Measurements from ENCODE around the gene PCNX1. TPM values are rescaled to one million over a fixed set of nuclear protein-coding genes. Genes with fewer than 3 reads are reported as not detected.
"Not testable (repeated sequence)": the region's sequence is repeated elsewhere in the genome, so short reads cannot be mapped to it uniquely, and the experiment has no call there.

PCNX1 gene
- 32.7 and 40.3 TPM in 2 replicates for total RNA-seq (2014; rRNA removed; shearing (Covaris generic))

DNA sequence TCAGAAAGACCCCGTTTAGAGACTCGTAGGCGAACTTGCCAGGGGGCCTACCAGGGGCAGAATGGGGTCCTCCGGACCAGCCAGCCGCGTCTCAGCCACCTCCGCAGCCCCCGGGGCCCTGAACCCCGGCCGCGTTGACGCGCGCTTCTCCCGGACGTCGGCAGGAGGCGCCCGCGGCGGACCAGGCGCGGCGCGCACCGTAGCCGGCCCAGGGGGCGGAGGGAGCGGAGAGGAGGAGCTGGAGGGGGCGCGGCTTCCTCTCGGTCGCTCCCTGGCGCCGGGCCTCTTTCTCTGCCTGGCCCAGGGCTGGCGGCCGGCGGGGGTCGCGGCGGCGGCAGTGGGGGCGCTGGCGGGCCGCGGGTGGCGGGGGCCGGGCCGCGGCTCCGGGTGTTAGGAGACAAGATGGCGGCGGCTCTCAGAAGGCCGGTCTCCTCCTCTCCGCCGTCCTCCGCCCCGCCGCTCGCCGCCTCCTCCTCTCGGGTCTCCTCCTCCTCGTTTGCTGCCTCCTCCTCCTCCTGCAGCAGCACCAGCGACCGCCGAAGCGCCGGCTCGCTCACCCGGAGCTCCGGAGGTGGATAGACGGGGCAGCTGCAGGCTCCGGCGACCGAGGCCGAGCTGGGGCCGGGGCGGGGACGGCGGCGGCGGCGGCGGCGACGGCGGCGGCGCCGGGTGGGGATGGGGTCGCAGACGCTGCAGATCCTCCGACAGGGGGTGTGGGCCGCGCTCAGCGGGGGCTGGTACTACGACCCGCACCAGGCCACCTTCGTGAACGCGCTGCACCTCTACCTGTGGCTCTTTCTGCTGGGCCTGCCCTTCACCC, at the start of gene PCNX1:
Gene PCNX1, plus strand, starts transcription at position 284 of the 820 bp plus-strand sequence. Its CDS starts 392 bp downstream, at position 676.
- Histone ChIP-seq H3K27ac (peak within 1 kb of the TSS; percentile 58), H3K4me1 (peaks cover 11% of the 10 kb centered on the region), H3K9me3 (replicated peaks) (no peaks in the 10 kb centered on the region), H3K36me3 (no peaks in the 10 kb centered on the region), H3K4me3 (peak within 1 kb of the TSS; percentile 90), H3K27me3 (no peaks in the 10 kb centered on the region)
- peak; percentile 83 to 88 for DNase-seq

GRCh38 chr14:70857496-70857890, 49.8 kb upstream of the PCNX1 start:
- no peak for DNase-seq
- H3K36me3 ChIP-seq: no peaks in the 10 kb centered on the region
- H3K4me1 ChIP-seq: 0 out of 2 replicates have a peak, but pooled peaks cover 4% of the 10 kb centered on the region
- no peak overlapping the region for H3K4me3 ChIP-seq
- no peaks in the 10 kb centered on the region for H3K9me3 ChIP-seq (replicated peaks)
- H3K27me3 ChIP-seq: no peaks in the 10 kb centered on the region
- no peak overlapping the region for H3K27ac ChIP-seq

DNA sequence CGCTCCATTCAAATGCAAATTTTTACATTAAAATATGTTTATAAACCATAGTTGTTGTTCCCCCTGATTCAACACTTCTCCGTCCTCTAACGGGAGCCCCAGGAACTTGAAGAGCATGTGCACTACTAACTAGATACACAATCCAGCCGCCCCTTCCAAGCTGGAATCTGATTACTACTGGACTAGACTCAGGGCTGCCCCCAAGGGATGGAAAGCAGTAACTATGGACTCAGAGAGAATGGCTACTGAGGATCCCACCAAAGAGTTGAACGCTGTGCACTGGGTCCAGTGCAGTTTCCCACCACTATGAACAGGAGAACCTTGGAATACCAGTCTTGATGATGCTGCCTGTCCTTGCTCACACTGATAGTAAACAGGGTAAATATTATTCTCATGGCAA, 48.6 kb upstream of the PCNX1 start:
- 0 out of 2 replicates have a peak, but pooled peaks cover 4% of the 10 kb centered on the region for H3K4me1 ChIP-seq

DNA sequence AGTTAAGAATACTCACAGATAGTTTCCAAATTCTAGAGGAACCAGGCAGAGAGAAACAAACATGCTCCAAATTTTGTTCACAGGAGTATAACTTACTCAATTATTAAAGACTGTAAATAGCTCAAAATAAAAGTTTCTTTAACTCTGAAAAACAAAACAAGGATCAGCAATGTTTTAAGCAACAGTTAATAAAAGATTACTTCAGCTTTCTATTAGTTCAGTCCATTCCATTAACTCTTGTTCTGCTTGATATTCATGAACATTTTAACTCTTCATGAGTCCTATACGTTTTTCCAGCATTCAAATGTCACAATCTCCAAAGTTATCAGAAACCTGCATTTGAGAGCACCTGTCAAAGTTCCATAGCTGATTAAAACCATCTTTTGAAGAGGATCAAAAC, 40.3 kb upstream of the PCNX1 start:
- H3K4me3 ChIP-seq: not testable (repeated sequence)

More for the DNA sequence above, 48.6 kb upstream of the PCNX1 start:
- DNase-seq: peak; percentile 5 to 25
- Histone ChIP-seq H3K4me3 (no peak overlapping the region), H3K36me3 (no peaks in the 10 kb centered on the region), H3K9me3 (replicated peaks) (no peaks in the 10 kb centered on the region), H3K27ac (no peak overlapping the region), H3K27me3 (no peaks in the 10 kb centered on the region)

DNA sequence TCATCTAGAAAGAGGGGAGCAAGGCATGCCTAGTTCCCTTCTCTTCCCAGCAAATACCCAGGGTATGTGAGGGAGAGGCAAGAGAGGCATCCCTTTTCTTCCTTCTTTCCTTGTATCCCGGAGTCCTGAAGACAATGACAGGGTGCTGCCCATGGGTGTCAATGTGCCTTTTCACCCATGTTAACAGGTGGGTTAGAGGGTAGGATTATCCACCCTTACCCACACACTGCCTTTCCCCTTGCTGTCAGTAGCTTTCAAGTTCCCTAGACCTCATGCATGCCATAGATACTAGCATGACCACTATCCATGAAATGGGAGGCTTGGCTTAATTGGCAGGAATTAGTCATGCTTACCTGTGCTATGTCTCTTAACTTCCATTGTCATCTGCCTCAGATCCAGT, 36.3 kb upstream of the PCNX1 start:
- Histone ChIP-seq H3K36me3 (no peaks in the 10 kb centered on the region), H3K4me1 (no peaks in the 10 kb centered on the region), H3K27ac (no peak overlapping the region), H3K4me3 (no peak overlapping the region), H3K9me3 (replicated peaks) (no peaks in the 10 kb centered on the region; the same call in 1 of the 2 replicates), H3K27me3 (no peaks in the 10 kb centered on the region)
- no peak for DNase-seq

More for the DNA sequence above, 40.3 kb upstream of the PCNX1 start:
- not testable (repeated sequence) for DNase-seq; H3K27me3 ChIP-seq; H3K4me1 ChIP-seq; H3K9me3 ChIP-seq (replicated peaks); H3K36me3 ChIP-seq; H3K27ac ChIP-seq

DNA sequence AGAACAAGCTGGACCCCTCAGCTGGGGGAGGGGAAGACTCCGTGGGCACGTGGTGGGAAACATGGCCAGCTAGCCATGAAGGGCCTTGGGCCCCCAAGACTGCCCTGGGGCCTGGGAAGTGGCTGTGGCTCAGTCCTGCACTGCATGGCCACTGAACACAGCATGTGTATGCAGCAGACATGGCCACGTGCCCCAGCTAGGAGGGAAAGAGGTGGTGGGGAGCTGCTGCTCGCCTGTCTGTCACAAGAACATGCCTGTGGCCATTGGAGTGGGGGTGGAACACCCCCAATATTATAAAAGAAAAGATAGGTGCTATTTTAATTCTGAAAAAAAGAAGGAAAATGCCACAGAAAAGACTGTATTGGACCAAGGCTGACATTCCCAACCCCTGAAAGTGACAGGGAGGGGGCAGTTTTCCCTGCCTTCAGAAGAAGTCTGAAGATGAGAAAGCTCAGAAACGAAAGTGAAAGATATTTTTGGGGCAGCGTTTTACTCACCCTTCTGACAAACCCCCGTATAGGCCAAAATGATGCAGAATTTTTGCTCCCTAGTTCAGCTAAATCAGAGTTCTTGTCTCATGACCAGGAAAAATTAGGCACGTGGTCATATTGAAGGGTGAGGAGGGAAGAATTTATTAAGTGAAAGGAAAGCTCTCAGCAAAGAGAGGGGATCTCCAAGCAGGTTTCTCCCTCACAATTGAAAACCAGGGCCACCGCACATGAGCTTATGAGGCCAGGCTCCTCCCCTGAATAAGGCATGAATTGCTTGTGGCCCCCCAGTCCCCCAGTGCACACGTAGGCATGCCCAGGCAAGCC, 35.2 kb upstream of the PCNX1 start:
- Histone ChIP-seq H3K27me3 (no peaks in the 10 kb centered on the region), H3K4me3 (no peak overlapping the region), H3K9me3 (replicated peaks) (no peaks in the 10 kb centered on the region; the same call in 1 of the 2 replicates), H3K27ac (no peak overlapping the region), H3K4me1 (no peaks in the 10 kb centered on the region), H3K36me3 (no peaks in the 10 kb centered on the region)
- DNase-seq: no peak

DNA sequence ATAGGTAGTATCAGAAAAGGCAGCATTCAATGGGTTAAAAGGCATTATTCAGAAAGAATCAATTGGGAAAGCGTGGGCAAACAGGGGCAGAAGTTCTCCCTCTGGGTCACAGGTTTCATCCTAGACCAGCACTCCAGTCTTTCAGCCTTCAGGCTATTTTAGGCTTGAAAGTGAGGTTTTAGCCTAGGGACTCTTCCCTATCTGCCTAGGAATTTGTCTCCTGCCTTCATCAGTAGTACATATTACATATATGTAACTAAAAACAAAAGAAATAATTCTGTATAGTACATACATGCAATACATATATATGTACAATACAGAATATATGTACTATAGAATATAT, 34.6 kb upstream of the PCNX1 start:
- Histone ChIP-seq H3K27ac (no peak overlapping the region), H3K4me3 (no peak overlapping the region), H3K27me3 (no peaks in the 10 kb centered on the region), H3K9me3 (replicated peaks) (no peaks in the 10 kb centered on the region; the same call in 1 of the 2 replicates), H3K36me3 (no peaks in the 10 kb centered on the region), H3K4me1 (no peaks in the 10 kb centered on the region)
- DNase-seq: no peak

- no peak overlapping the region for H3K27ac ChIP-seq
- H3K27me3 ChIP-seq: no peaks in the 10 kb centered on the region
- no peaks in the 10 kb centered on the region for H3K36me3 ChIP-seq
- H3K4me1 ChIP-seq: no peaks in the 10 kb centered on the region
- no peak for DNase-seq
- no peak overlapping the region for H3K4me3 ChIP-seq
- no peaks in the 10 kb centered on the region; the same call in 1 of the 2 replicates for H3K9me3 ChIP-seq (replicated peaks)
Measured at GRCh38 chr14:70873627-70874026, 33.6 kb upstream of the PCNX1 start.

- H3K9me3 ChIP-seq (replicated peaks); H3K4me1 ChIP-seq; H3K36me3 ChIP-seq; H3K27me3 ChIP-seq; H3K27ac ChIP-seq; DNase-seq; H3K4me3 ChIP-seq: not testable (repeated sequence)
Measured at GRCh38 chr14:70875811-70876460, 31.3 kb upstream of the PCNX1 start.

DNA sequence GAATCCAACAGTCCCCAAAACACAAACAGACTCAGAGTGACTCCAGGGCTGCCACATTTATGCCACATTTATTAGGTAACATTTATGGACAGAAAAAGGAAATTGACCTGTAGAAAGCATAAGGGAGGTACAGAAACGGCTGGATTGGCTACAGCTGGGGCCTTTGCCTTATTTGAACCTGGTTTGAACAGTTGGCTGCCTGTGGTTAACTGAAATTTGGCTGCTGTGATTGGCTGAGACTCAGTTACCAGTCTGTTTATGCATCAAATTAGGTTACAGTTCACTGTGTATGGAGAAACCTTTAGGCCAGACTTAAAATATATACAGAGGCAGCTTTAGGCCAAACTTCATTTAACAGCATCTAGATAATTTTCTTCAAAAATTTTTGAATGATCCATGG, 27.8 kb upstream of the PCNX1 start:
- Histone ChIP-seq H3K27me3 (no peaks in the 10 kb centered on the region), H3K27ac (no peak overlapping the region), H3K36me3 (no peaks in the 10 kb centered on the region), H3K4me1 (no peaks in the 10 kb centered on the region), H3K4me3 (no peak overlapping the region), H3K9me3 (replicated peaks) (no peaks in the 10 kb centered on the region)
- DNase-seq: no peak

GRCh38 chr14:70880888-70881287, 26.4 kb upstream of the PCNX1 start:
- not testable (repeated sequence) for H3K27ac ChIP-seq; H3K4me1 ChIP-seq; H3K36me3 ChIP-seq; H3K27me3 ChIP-seq; H3K4me3 ChIP-seq; DNase-seq; H3K9me3 ChIP-seq (replicated peaks)

- H3K27ac ChIP-seq: no peak overlapping the region
- no peak for DNase-seq
- no peaks in the 10 kb centered on the region for H3K27me3 ChIP-seq
- no peaks in the 10 kb centered on the region for H3K4me1 ChIP-seq
- no peak overlapping the region for H3K4me3 ChIP-seq
- no peaks in the 10 kb centered on the region for H3K9me3 ChIP-seq (replicated peaks)
- H3K36me3 ChIP-seq: no peaks in the 10 kb centered on the region
Measured at GRCh38 chr14:70881549-70882177, 25.6 kb upstream of the PCNX1 start.

GRCh38 chr14:70882776-70883492, 24.3 kb upstream of the PCNX1 start:
- Histone ChIP-seq H3K27ac (no peak overlapping the region), H3K27me3 (no peaks in the 10 kb centered on the region), H3K4me1 (no peaks in the 10 kb centered on the region), H3K9me3 (replicated peaks) (no peaks in the 10 kb centered on the region), H3K4me3 (no peak overlapping the region), H3K36me3 (no peaks in the 10 kb centered on the region)
- DNase-seq: no peak
